ENCODE data around the gene PER1.

- TF ChIP-seq EZH2 (IDR thresholded peaks at IDR 0.05; ENCODE audit: insufficient read depth, poor library complexity, severe bottlenecking) (no peak), EZH2phosphoT487 (IDR thresholded peaks at IDR 0.05; ENCODE audit: insufficient read depth, low read depth) (no peak)
Measured at GRCh38 chr17:8104911-8105310, 47.3 kb downstream of the PER1 start.
